B cell (primary cell): ENCODE results near the gene DDX39B. TPM values are rescaled to one million over a fixed set of nuclear protein-coding genes. Genes with fewer than 3 reads are reported as not detected.

ENCODE experiments used
- ATAC-seq: fragments of 200-7000 bp; cut with Tn5 transposase; one replicate; pipeline ENCODE4 v1.10.0; 2021; ENCODE audit warnings: low read depth, mild to moderate bottlenecking, moderate number of reproducible peaks, moderate library complexity
- CTCF ChIA-PET: fragments of 350-600 bp; sonication (Branson Sonifier 250); formaldehyde crosslinking; loops from one replicate; lab custom pipeline; 2021; ENCODE audit warnings: antibody characterized with exemption, inconsistent platforms; lab: Charles Lee
- POLR2A ChIA-PET: fragments of 350-600 bp; sonication (Branson Sonifier 250); formaldehyde crosslinking; loops from one replicate; lab custom pipeline; 2021; ENCODE audit warnings: antibody characterized with exemption; lab: Charles Lee
- DNase-seq: peaks from one replicate; pipeline ENCODE4 v3.0.0; 2013
- H2AFZ ChIP-seq: 2 replicates; pipeline ENCODE4 v1.6.1; 2012; ENCODE audit warnings: mild to moderate bottlenecking, low read depth, low read length; ENCODE audit not compliant: insufficient read depth, poor library complexity, severe bottlenecking
- H3K27ac ChIP-seq, 2 donors: 1 replicate in 1 of 2; 2 replicates in 1 of 2; pipeline ENCODE4 v1.5.1; 2012 to 2013; ENCODE audit warnings: low read length in 2 of 2, mild to moderate bottlenecking in 2 of 2, moderate library complexity in 1 of 2
- H3K27me3 ChIP-seq, 4 experiments: fragments of 200-600 bp in 1 of 4; sonication (generic) in 1 of 4; replicated peaks in 1 of 4; 1 replicate in 2 of 4; 2 replicates in 2 of 4; pipeline versions ENCODE4 v1.6.1 to v1.7.0; 2013 to 2016; ENCODE audit warnings: low read length in 3 of 4, mild to moderate bottlenecking in 2 of 4, mixed read lengths in 1 of 4, moderate library complexity in 1 of 4; ENCODE audit not compliant: insufficient read depth in 4 of 4, control insufficient read depth in 3 of 4; ENCODE audit errors: control extremely low read depth in 1 of 4
- H3K36me3 ChIP-seq, 2 experiments: replicated peaks in 1 of 2; 1 replicate in 1 of 2; 2 replicates in 1 of 2; pipeline versions ENCODE4 v1.6.1 to v1.7.1; 2013; ENCODE audit warnings: low read length in 1 of 2; ENCODE audit not compliant: insufficient read depth in 2 of 2, control insufficient read depth in 1 of 2; ENCODE audit errors: control extremely low read depth in 1 of 2, extremely low read depth in 1 of 2
- H3K4me1 ChIP-seq, 2 donors: fragments of 200-600 bp in 1 of 2; sonication (generic) in 1 of 2; 1 replicate in 1 of 2; 2 replicates in 1 of 2; pipeline versions ENCODE4 v1.5.1 to v1.6.1; 2013 to 2017; ENCODE audit warnings: low read length in 2 of 2; ENCODE audit not compliant: control insufficient read depth in 2 of 2, insufficient read depth in 2 of 2
- H3K4me2 ChIP-seq: replicated peaks from 2 replicates; pipeline ENCODE3; 2012; ENCODE audit warnings: mild to moderate bottlenecking, low read depth, low read length; ENCODE audit not compliant: poor library complexity, severe bottlenecking
- H3K4me3 ChIP-seq, 5 experiments: fragments of 200-600 bp in 1 of 5; sonication (generic) in 1 of 5; 1 replicate in 3 of 5; 2 replicates in 2 of 5; pipeline versions ENCODE4 v1.5.1 to v1.7.0; 2011 to 2016; ENCODE audit warnings: low read length in 4 of 5, mild to moderate bottlenecking in 4 of 5, low read depth in 2 of 5, control low read depth in 1 of 5, moderate library complexity in 1 of 5; ENCODE audit not compliant: insufficient read depth in 1 of 5; ENCODE audit errors: control extremely low read depth in 1 of 5, extremely low read depth in 1 of 5
- H3K79me2 ChIP-seq: fragments of 200-600 bp; sonication (generic); one replicate; pipeline ENCODE4 v1.6.0; 2016; ENCODE audit warnings: low read length; ENCODE audit not compliant: control insufficient read depth, insufficient read depth
- H3K9ac ChIP-seq: fragments of 200-600 bp; sonication (generic); 2 replicates; pipeline ENCODE4 v1.6.1; 2017; ENCODE audit warnings: mild to moderate bottlenecking, low read length, moderate library complexity
- H3K9me3 ChIP-seq, 3 donors: one replicate each; pipeline versions ENCODE4 v1.6.1 to v1.7.1; 2013; ENCODE audit warnings: low read length in 2 of 3; ENCODE audit not compliant: control insufficient read depth in 2 of 3, insufficient read depth in 1 of 3; ENCODE audit errors: control extremely low read depth in 1 of 3
- H4K20me1 ChIP-seq: 2 replicates; pipeline ENCODE4 v1.6.0; 2012; ENCODE audit warnings: mild to moderate bottlenecking, low read length; ENCODE audit not compliant: insufficient read depth, control insufficient read depth, poor library complexity, severe bottlenecking
- H3K27ac Mint-ChIP-seq: one replicate; pipeline ENCODE4 v1.8.0; 2021; ENCODE audit warnings: mixed read lengths
- H3K27me3 Mint-ChIP-seq: one replicate; pipeline ENCODE4 v1.8.0; 2021; ENCODE audit warnings: mixed read lengths
- H3K4me1 Mint-ChIP-seq: one replicate; pipeline ENCODE4 v1.8.0; 2021; ENCODE audit warnings: mixed read lengths
- H3K4me3 Mint-ChIP-seq: one replicate; pipeline ENCODE4 v1.8.0; 2021; ENCODE audit warnings: mixed read lengths
- H3K9me3 Mint-ChIP-seq: one replicate; pipeline ENCODE4 v1.8.0; 2022; ENCODE audit warnings: mixed read lengths; ENCODE audit not compliant: insufficient read depth
- EZH2 ChIP-seq: IDR thresholded peaks from 2 replicates; pipeline ENCODE4 v1.6.1; 2012; ENCODE audit warnings: borderline replicate concordance, low read depth, mild to moderate bottlenecking, moderate library complexity, low read length; ENCODE audit not compliant: insufficient read depth, poor library complexity, severe bottlenecking
- whole genome bisulfite sequencing: methylation state at CpG from one replicate; pipeline ENCODE4 v1.1.5; 2013; ENCODE audit warnings: missing lambda C conversion rate; ENCODE audit not compliant: insufficient coverage; 5-methylcytosine and 5-hydroxymethylcytosine counted together
- intact Hi-C: fragments of 100-400 bp; cut with micrococcal nuclease; formaldehyde crosslinking; loops from one replicate; pipeline ENCODE4 v1.10.0; 2022
- polyA plus RNA-seq: library from polyadenylated mRNA; depleted of rRNA; stranded (reverse); fragments of >200 nt; gene quantifications from 2 replicates; pipeline ENCODE4 v1.2.3, GENCODE V29; 2012
- total RNA-seq, 2 donors: library from RNA; stranded (reverse); fragments of 120-200 nt in 1 of 2; gene quantifications; 1 replicate in 1 of 2; 2 replicates in 1 of 2; pipeline versions ENCODE4 v1.2.3 to v1.2.4, GENCODE V29; 2013 to 2022
- TF ChIP-seq, protein P1 (sequence below): fragments of 200-600 bp; IDR thresholded peaks from one replicate; pipeline ENCODE4 v1.8.0; 2022; ENCODE audit warnings: antibody characterized with exemption, mild to moderate bottlenecking

The DDX39B gene
- total and polyA plus RNA-seq, 2 donors (not counting 1 experiment from before 2014, with no cell fraction given): 576 to 838 TPM

DNA sequence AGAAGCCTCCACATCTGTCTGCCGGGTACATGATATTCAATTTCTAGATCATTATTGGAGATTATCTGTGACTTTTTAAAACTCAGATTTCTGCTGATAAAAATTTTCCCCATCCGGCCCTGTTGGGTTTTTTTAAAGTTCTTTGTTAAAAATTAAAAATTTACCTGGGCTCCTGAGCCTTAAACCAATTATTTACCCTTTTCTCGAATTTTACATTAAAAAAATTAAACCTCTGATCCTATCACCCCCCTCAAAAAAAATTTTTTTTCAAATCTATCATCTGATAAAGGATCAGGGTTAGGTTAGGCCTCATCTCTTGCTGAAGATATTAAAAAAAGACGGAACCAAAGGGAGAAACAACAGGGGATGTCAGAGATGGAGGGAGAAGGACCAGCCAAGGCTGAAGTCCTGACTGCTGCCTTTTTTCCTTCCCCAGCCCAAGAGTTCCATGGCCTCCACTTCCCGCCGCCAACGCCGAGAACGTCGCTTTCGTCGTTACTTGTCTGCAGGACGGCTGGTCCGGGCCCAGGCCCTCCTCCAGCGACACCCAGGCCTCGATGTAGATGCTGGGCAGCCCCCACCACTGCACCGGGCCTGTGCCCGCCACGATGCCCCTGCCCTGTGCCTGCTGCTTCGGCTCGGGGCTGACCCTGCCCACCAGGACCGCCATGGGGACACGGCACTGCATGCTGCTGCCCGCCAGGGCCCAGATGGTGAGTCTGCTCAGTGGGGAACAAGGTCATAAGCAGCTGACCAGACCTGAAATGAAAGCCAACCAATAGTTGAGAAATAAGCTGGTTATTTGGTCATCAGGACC, 6.1 kb upstream of the DDX39B start:
- Histone ChIP-seq H3K27ac (peak overlapping the region; percentile 80 to 83), H3K4me3 (peak overlapping the region; percentile 28 to 69 (median 40)), H3K4me2 (peak overlapping the region; percentile 88), H3K9ac (peak overlapping the region; percentile 70), H2AFZ (peak overlapping the region; percentile 61), H3K9me3 (peaks cover 0 to 3% (median 0%) of the 10 kb centered on the region in 3 donors), H3K4me1 (peaks cover 26 to 47% of the 10 kb centered on the region in 2 donors), H3K36me3 (peaks cover 0 to 3% of the 10 kb centered on the region in 2 experiments), H3K79me2 (peaks cover 40% of the 10 kb centered on the region), H4K20me1 (no peaks in the 10 kb centered on the region), H3K27me3 (no peaks in the 10 kb centered on the region)
- Mint-ChIP-seq H3K27ac (peak overlapping the region; percentile 88), H3K4me3 (peak overlapping the region; percentile 87), H3K9me3 (no peaks in the 10 kb centered on the region), H3K4me1 (peaks cover 40% of the 10 kb centered on the region), H3K27me3 (no peaks in the 10 kb centered on the region)
- DNase-seq: no peak
- ATAC-seq: no peak
- TF ChIP-seq EZH2: no peak
- TF ChIP-seq, protein P1, sequence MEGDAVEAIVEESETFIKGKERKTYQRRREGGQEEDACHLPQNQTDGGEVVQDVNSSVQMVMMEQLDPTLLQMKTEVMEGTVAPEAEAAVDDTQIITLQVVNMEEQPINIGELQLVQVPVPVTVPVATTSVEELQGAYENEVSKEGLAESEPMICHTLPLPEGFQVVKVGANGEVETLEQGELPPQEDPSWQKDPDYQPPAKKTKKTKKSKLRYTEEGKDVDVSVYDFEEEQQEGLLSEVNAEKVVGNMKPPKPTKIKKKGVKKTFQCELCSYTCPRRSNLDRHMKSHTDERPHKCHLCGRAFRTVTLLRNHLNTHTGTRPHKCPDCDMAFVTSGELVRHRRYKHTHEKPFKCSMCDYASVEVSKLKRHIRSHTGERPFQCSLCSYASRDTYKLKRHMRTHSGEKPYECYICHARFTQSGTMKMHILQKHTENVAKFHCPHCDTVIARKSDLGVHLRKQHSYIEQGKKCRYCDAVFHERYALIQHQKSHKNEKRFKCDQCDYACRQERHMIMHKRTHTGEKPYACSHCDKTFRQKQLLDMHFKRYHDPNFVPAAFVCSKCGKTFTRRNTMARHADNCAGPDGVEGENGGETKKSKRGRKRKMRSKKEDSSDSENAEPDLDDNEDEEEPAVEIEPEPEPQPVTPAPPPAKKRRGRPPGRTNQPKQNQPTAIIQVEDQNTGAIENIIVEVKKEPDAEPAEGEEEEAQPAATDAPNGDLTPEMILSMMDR: no peak
- CTCF ChIA-PET: interaction anchor here (0.6 to 29.4 kb wide), 10 partner anchors 19 to 283 kb away, joined by 3 to 2241 read pairs (median 4); partner anchors contain the start of genes AIF1, C6orf47, LSM2 and LST1
- intact Hi-C loops: loop anchor here (1.0 to 2.0 kb wide), 7 partner anchors 13 to 607 kb away; partner anchors contain the start of genes EHMT2, PPT2 and PRRC2A
- 95% methylated on average over 21 of the region's 24 CpGs for WGBS
- POLR2A ChIA-PET: interaction anchor here (0.6 to 42.6 kb wide), 8 partner anchors 9 to 315 kb away, joined by 3 to 1450 read pairs (median 4); partner anchors contain the start of genes LST1, LTA, LTB and NCR3
